GM12878 (cell line): ENCODE data around the gene KCNJ16. TPM values are rescaled to one million over a fixed set of nuclear protein-coding genes. Genes with fewer than 3 reads are reported as not detected.

Source experiments
- ATAC-seq: fragments of 200-7000 bp; cut with Tn5 transposase; 3 replicates; pipeline ENCODE4 v1.9.1; 2020; ENCODE audit warnings: mild to moderate bottlenecking, moderate library complexity
- BruUV-seq: library from RNA; stranded (reverse); fragments of 400-500 nt; replicated peaks from 2 replicates; lab custom pipeline; 2021; lab: Mats Ljungman, UMichigan
- CTCF ChIA-PET: fragments of 300-600 bp; sonication (Branson Sonifier 250); formaldehyde crosslinking; extraction: SDS; loops from one replicate; lab custom pipeline; 2021; ENCODE audit warnings: inconsistent platforms; lab: Yijun Ruan, JAX
- POLR2A ChIA-PET: fragments of 350-600 bp; formaldehyde crosslinking; extraction: SDS; loops from one replicate; lab custom pipeline; 2021; ENCODE audit warnings: inconsistent platforms; lab: Charles Lee
- RAD21 ChIA-PET: fragments of 300-600 bp; sonication (Branson Sonifier 250); formaldehyde crosslinking; loops from one replicate; lab custom pipeline; 2023; ENCODE audit warnings: antibody characterized with exemption; ENCODE audit not compliant: unreplicated experiment; lab: Charles Lee
- SMC1A ChIA-PET: fragments of 300-600 bp; sonication (Branson Sonifier 250); formaldehyde crosslinking; loops from one replicate; lab custom pipeline; 2023; ENCODE audit not compliant: unreplicated experiment, uncharacterized antibody; lab: Charles Lee
- DNase-seq: peaks from one replicate; pipeline ENCODE4 v3.0.0-alpha.2; 2011; ENCODE audit warnings: low read depth, low spot score
- FAIRE-seq: peaks from 3 replicates; lab custom pipeline; 2011; peaks lifted over from hg19 to GRCh38; lab: Jason Lieb, UNC
- H2AFZ ChIP-seq: 2 replicates; pipeline ENCODE4 v1.6.0; 2011; ENCODE audit warnings: low read depth, low read length, control low read depth; ENCODE audit not compliant: control insufficient read depth
- H3K27ac ChIP-seq: 2 replicates; pipeline ENCODE4 v1.5.1; 2011; ENCODE audit warnings: control low read depth; ENCODE audit not compliant: control insufficient read depth, insufficient read depth
- H3K27me3 ChIP-seq, 2 experiments: replicated peaks in 1 of 2; 2 replicates each; pipeline versions ENCODE4 v1.6.0 to v1.6.1; 2011; ENCODE audit warnings: low read length in 1 of 2; ENCODE audit not compliant: control insufficient read depth in 2 of 2, insufficient read depth in 2 of 2
- H3K36me3 ChIP-seq, 2 experiments: 2 replicates each; pipeline ENCODE4 v1.5.1; 2011; ENCODE audit warnings: low read length in 1 of 2; ENCODE audit not compliant: control insufficient read depth in 2 of 2, insufficient read depth in 2 of 2
- H3K4me1 ChIP-seq: 2 replicates; pipeline ENCODE4 v1.6.1; 2011; ENCODE audit warnings: mild to moderate bottlenecking, low read length, moderate library complexity, mixed read lengths; ENCODE audit not compliant: control insufficient read depth, insufficient read depth
- H3K4me2 ChIP-seq: 2 replicates; pipeline ENCODE4 v1.6.0; 2011; ENCODE audit warnings: control low read depth; ENCODE audit not compliant: control insufficient read depth, insufficient read depth
- H3K4me3 ChIP-seq: fragments of 200-600 bp; sonication (generic); 2 replicates; pipeline ENCODE4 v1.5.1; 2016
- H3K79me2 ChIP-seq: 2 replicates; pipeline ENCODE4 v1.6.0; 2011; ENCODE audit warnings: low read length; ENCODE audit not compliant: control insufficient read depth, insufficient read depth
- H3K9ac ChIP-seq: 2 replicates; pipeline ENCODE4 v1.8.0; 2011; ENCODE audit warnings: low read length, control low read depth, mixed read lengths; ENCODE audit not compliant: control insufficient read depth, insufficient read depth
- H3K9me3 ChIP-seq: replicated peaks from 3 replicates; pipeline ENCODE4 v1.5.1; 2011; ENCODE audit warnings: mild to moderate bottlenecking, low read length; ENCODE audit not compliant: control insufficient read depth, insufficient read depth
- H4K20me1 ChIP-seq: 2 replicates; pipeline ENCODE4 v1.6.0; 2011; ENCODE audit not compliant: control insufficient read depth, insufficient read depth
- BCL11A ChIP-seq: IDR thresholded peaks from 2 replicates; pipeline ENCODE4 v1.6.1; 2011; ENCODE audit warnings: low read depth, low read length
- BHLHE40 ChIP-seq, 2 experiments: fragments of 450-650 bp in 1 of 2; IDR thresholded peaks; 2 replicates each; pipeline ENCODE4 v1.6.1; 2011 to 2017; ENCODE audit warnings: low read depth in 2 of 2, borderline replicate concordance in 1 of 2, improper control_type of control experiment in 1 of 2, low read length in 1 of 2, mild to moderate bottlenecking in 1 of 2
- CTCF ChIP-seq, 3 experiments: IDR thresholded peaks in 2 of 3; conservative IDR thresholded peaks in 1 of 3; 2 replicates each; pipeline ENCODE4 v1.5.1; 2011; ENCODE audit warnings: low read depth in 3 of 3, low read length in 3 of 3, mild to moderate bottlenecking in 3 of 3, control low read depth in 2 of 3, moderate library complexity in 2 of 3, inconsistent platforms in 1 of 3, mixed read lengths in 1 of 3; ENCODE audit not compliant: control insufficient read depth in 2 of 3, insufficient read depth in 1 of 3; ENCODE audit errors: extremely low read depth in 1 of 3
- HDAC2 ChIP-seq: fragments of 200-600 bp; sonication (generic); IDR thresholded peaks from 2 replicates; pipeline ENCODE4 v1.6.1; 2017
- IRF5 ChIP-seq: fragments of 450-650 bp; IDR thresholded peaks from 2 replicates; pipeline ENCODE4 v1.6.1; 2017; ENCODE audit warnings: borderline replicate concordance
- PAX5 ChIP-seq: IDR thresholded peaks from 2 replicates; pipeline ENCODE4 v1.6.1; 2011; ENCODE audit warnings: low read depth, low read length, borderline replicate concordance
- POLR2AphosphoS5 ChIP-seq: IDR thresholded peaks from 2 replicates; pipeline ENCODE4 v1.6.1; 2011; ENCODE audit warnings: mild to moderate bottlenecking, low read length, inconsistent platforms
- REST ChIP-seq: IDR thresholded peaks from 2 replicates; pipeline ENCODE4 v1.6.1; 2012; ENCODE audit warnings: mild to moderate bottlenecking, low read depth, low read length
- TAF1 ChIP-seq: IDR thresholded peaks from 2 replicates; pipeline ENCODE4 v1.6.1; 2011; ENCODE audit warnings: mild to moderate bottlenecking, low read depth, low read length, borderline replicate concordance
- ZNF217 ChIP-seq: fragments of 450-650 bp; IDR thresholded peaks from 2 replicates; pipeline ENCODE4 v1.6.1; 2017; ENCODE audit warnings: antibody characterized with exemption, mild to moderate bottlenecking
- WGBS: methylation state at CpG from one replicate; pipeline ENCODE4 v1.1.6; 2016; ENCODE audit warnings: low lambda C conversion rate; ENCODE audit not compliant: insufficient replicate concordance, insufficient coverage; ENCODE audit errors: missing lambda C conversion rate; 5-methylcytosine and 5-hydroxymethylcytosine counted together
- in situ Hi-C: fragments of 300-500 bp; cut with MboI; formaldehyde crosslinking; loops from 9 replicates; pipeline ENCODE4 v1.14.3; 2018; ENCODE audit warnings: mixed read lengths
- intact Hi-C: fragments of 100-400 bp; cut with micrococcal nuclease; formaldehyde crosslinking; loops from one replicate; pipeline ENCODE4 v1.14.2; 2022; ENCODE audit not compliant: unreplicated experiment
- polyA plus RNA-seq, 11 experiments: library from polyadenylated mRNA; depleted of rRNA in 4 of 11; unstranded in 6 of 11; stranded (reverse) in 5 of 11; fragments of >200 nt; fragmentation: Nextera tagmentation in 4 of 11; fragmentation: Illumina TruSeq in 1 of 11; extraction: Ambion mirVana in 4 of 11; extraction: Trizol in 1 of 11; gene quantifications; 1 replicate in 1 of 11; 2 replicates in 10 of 11; pipeline versions ENCODE4 v1.2.1 to v1.2.3, GENCODE V29; 2011 to 2016; ENCODE audit warnings: inconsistent platforms in 2 of 11, missing spikeins in 2 of 11, low read depth in 1 of 11
- total RNA-seq, 4 experiments: library from RNA; depleted of rRNA in 3 of 4; stranded (reverse); fragments of >200 nt in 3 of 4; fragmentation: Illumina TruSeq in 1 of 4; extraction: Trizol in 1 of 4; gene quantifications; 2 replicates each; pipeline versions ENCODE4 v1.2.1 to v1.2.3, GENCODE V29; 2013 to 2021

KCNJ16 gene
- total and polyA plus RNA-seq, 10 of the 15 experiments (the other 5 are each of a cell fraction or from before 2014, with no cell fraction given): 0.08 to 0.24 (median 0.20) TPM; not detected in 7

- Histone ChIP-seq H3K4me2 (no peak overlapping the region), H3K36me3 (no peaks in the 10 kb centered on the region), H3K79me2 (no peaks in the 10 kb centered on the region), H3K9ac (no peak overlapping the region), H3K27me3 (no peaks in the 10 kb centered on the region), H3K27ac (no peak overlapping the region), H3K4me3 (no peak overlapping the region), H3K4me1 (no peaks in the 10 kb centered on the region), H2AFZ (no peak overlapping the region), H3K9me3 (no peaks in the 10 kb centered on the region), H4K20me1 (no peaks in the 10 kb centered on the region)
- DNase-seq: no peak
- ChIA-PET CTCF (no interaction called here), POLR2A (no interaction called here), RAD21 (no interaction called here), SMC1A (no interaction called here)
- no peak for TF ChIP-seq BHLHE40 (IDR thresholded peaks at IDR 0.05; ENCODE audit: borderline replicate concordance in 1 of 2, low read depth in 2 of 2, low read length in 1 of 2)
- TF ChIP-seq REST: no peak
- TF ChIP-seq BCL11A: no peak
- no peak for TF ChIP-seq ZNF217
- no peak for TF ChIP-seq POLR2AphosphoS5
- TF ChIP-seq IRF5: no peak
- TF ChIP-seq HDAC2: no peak
- TF ChIP-seq TAF1: no peak
- no peak for TF ChIP-seq CTCF (IDR thresholded peaks at IDR 0.05 in 2 of 3, conservative IDR thresholded peaks at IDR 0.05 in 1 of 3; ENCODE audit: control insufficient read depth in 2 of 3, extremely low read depth in 1 of 3, insufficient read depth in 1 of 3, low read depth in 3 of 3, low read length in 3 of 3)
- no peak for TF ChIP-seq PAX5
- no peak for FAIRE-seq
- 0% methylated on average over 1 of the region's 1 CpG for WGBS
- intact Hi-C loops: no loop called here
- in situ Hi-C loops: no loop called here
- BruUV-seq: no TSS peak
- no peak for ATAC-seq
Measured at GRCh38 chr17:70161519-70161918, 86.5 kb downstream of the KCNJ16 start.
